WTC11 (cell line): ENCODE measurements around the gene APPBP2. TPM values are rescaled to one million over a fixed set of nuclear protein-coding genes. Genes with fewer than 3 reads are reported as not detected.
A peak's percentile ranks its signal among the peaks of the same experiment; 100 is the strongest.

ENCODE experiments used
- ATAC-seq: fragments of 200-7000 bp; cut with Tn5 transposase; 2 replicates; pipeline ENCODE4 v1.10.0; 2021; ENCODE audit warnings: mild to moderate bottlenecking, moderate library complexity
- CTCF ChIA-PET: fragments of 300-600 bp; sonication (Branson Sonifier 250); formaldehyde crosslinking; loops from one replicate; lab custom pipeline; 2021; ENCODE audit warnings: antibody characterized with exemption; lab: Charles Lee
- POLR2A ChIA-PET: fragments of 350-600 bp; sonication (Branson Sonifier 250); formaldehyde crosslinking; loops from one replicate; lab custom pipeline; 2021; ENCODE audit warnings: antibody characterized with exemption; lab: Charles Lee
- DNase-seq: peaks from one replicate; pipeline ENCODE4 v3.0.0; 2021; ENCODE audit warnings: low spot score
- H3K27ac Mint-ChIP-seq: 2 replicates; pipeline ENCODE4 v1.8.0; 2021; ENCODE audit warnings: mixed read lengths
- H3K27me3 Mint-ChIP-seq: 2 replicates; pipeline ENCODE4 v1.8.0; 2021; ENCODE audit warnings: low read depth, mild to moderate bottlenecking, moderate library complexity, mixed read lengths
- H3K36me3 Mint-ChIP-seq: 2 replicates; pipeline ENCODE4 v1.8.0; 2021; ENCODE audit warnings: mixed read lengths
- H3K4me1 Mint-ChIP-seq: 2 replicates; pipeline ENCODE4 v1.8.0; 2022; ENCODE audit warnings: mixed read lengths
- H3K4me3 Mint-ChIP-seq: 2 replicates; pipeline ENCODE4 v1.8.0; 2021; ENCODE audit warnings: mild to moderate bottlenecking, moderate library complexity, mixed read lengths
- H3K9me3 Mint-ChIP-seq: 2 replicates; pipeline ENCODE4 v1.8.0; 2021; ENCODE audit warnings: mixed read lengths
- AR ChIP-seq: fragments of 250-450 bp; sonication (Bioruptor Pico); IDR thresholded peaks from 2 replicates; pipeline ENCODE4 v1.9.0; 2021; ENCODE audit warnings: mild to moderate bottlenecking
- ATF3 ChIP-seq: sonication (generic); formaldehyde crosslinking; conservative IDR thresholded peaks from 2 replicates; pipeline ENCODE4 v1.8.1; 2022; ENCODE audit warnings: mild to moderate bottlenecking, missing genetic modification reagents
- ATF6 ChIP-seq: sonication (generic); formaldehyde crosslinking; IDR thresholded peaks from 2 replicates; pipeline ENCODE4 v1.8.1; 2023; ENCODE audit warnings: mild to moderate bottlenecking, missing genetic modification reagents
- CDX4 ChIP-seq: fragments of 250-450 bp; sonication (Bioruptor Pico); IDR thresholded peaks from 2 replicates; pipeline ENCODE4 v1.9.0; 2021; ENCODE audit warnings: moderate library complexity, mild to moderate bottlenecking, inconsistent platforms, borderline replicate concordance
- ELF4 ChIP-seq: sonication (generic); formaldehyde crosslinking; IDR thresholded peaks from 2 replicates; pipeline ENCODE4 v1.8.1; 2022; ENCODE audit warnings: low read depth, mild to moderate bottlenecking, moderate library complexity, missing genetic modification reagents
- GABPB1 ChIP-seq: sonication (generic); formaldehyde crosslinking; IDR thresholded peaks from 2 replicates; pipeline ENCODE4 v1.8.1; 2023; ENCODE audit warnings: mild to moderate bottlenecking, missing genetic modification reagents
- GTF2I ChIP-seq: fragments of 250-450 bp; sonication (Bioruptor Pico); conservative IDR thresholded peaks from 2 replicates; pipeline ENCODE4 v1.4.0; 2021; ENCODE audit warnings: mild to moderate bottlenecking
- NFYB ChIP-seq: sonication (generic); formaldehyde crosslinking; conservative IDR thresholded peaks from 2 replicates; pipeline ENCODE4 v1.8.0; 2022; ENCODE audit warnings: low read depth, missing genetic modification reagents
- NR1H2 ChIP-seq: sonication (generic); formaldehyde crosslinking; IDR thresholded peaks from 2 replicates; pipeline ENCODE4 v1.9.0; 2021; ENCODE audit warnings: mild to moderate bottlenecking, moderate library complexity, missing genetic modification reagents
- NR2C2 ChIP-seq: sonication (generic); formaldehyde crosslinking; IDR thresholded peaks from 2 replicates; pipeline ENCODE4 v1.8.0; 2022; ENCODE audit warnings: mild to moderate bottlenecking, missing genetic modification reagents
- OVOL2 ChIP-seq: fragments of 250-450 bp; sonication (Bioruptor Pico); IDR thresholded peaks from 2 replicates; pipeline ENCODE4 v1.9.0; 2021; ENCODE audit warnings: mild to moderate bottlenecking, borderline replicate concordance
- RELA ChIP-seq: sonication (generic); formaldehyde crosslinking; IDR thresholded peaks from 2 replicates; pipeline ENCODE4 v1.8.1; 2022; ENCODE audit warnings: missing genetic modification reagents, mild to moderate bottlenecking, borderline replicate concordance
- SMAD3 ChIP-seq: sonication (generic); formaldehyde crosslinking; IDR thresholded peaks from 2 replicates; pipeline ENCODE4 v1.8.0; 2022; ENCODE audit warnings: missing genetic modification reagents, mild to moderate bottlenecking, borderline replicate concordance
- SMAD4 ChIP-seq: sonication (generic); formaldehyde crosslinking; IDR thresholded peaks from 2 replicates; pipeline ENCODE4 v1.8.0; 2022; ENCODE audit warnings: mild to moderate bottlenecking, missing genetic modification reagents
- TCF7 ChIP-seq: sonication (generic); formaldehyde crosslinking; IDR thresholded peaks from 2 replicates; pipeline ENCODE4 v1.8.0; 2022; ENCODE audit warnings: mild to moderate bottlenecking, low read depth, missing genetic modification reagents, moderate library complexity
- TEAD1 ChIP-seq: sonication (generic); formaldehyde crosslinking; IDR thresholded peaks from 2 replicates; pipeline ENCODE4 v1.8.0; 2022; ENCODE audit warnings: mild to moderate bottlenecking, missing genetic modification reagents
- ZBTB21 ChIP-seq: sonication (generic); formaldehyde crosslinking; IDR thresholded peaks from 2 replicates; pipeline ENCODE4 v1.8.1; 2023; ENCODE audit warnings: mild to moderate bottlenecking, missing genetic modification reagents, borderline replicate concordance
- ZNF121 ChIP-seq: sonication (generic); formaldehyde crosslinking; IDR thresholded peaks from 2 replicates; pipeline ENCODE4 v1.8.0; 2023; ENCODE audit warnings: missing genetic modification reagents
- ZNF416 ChIP-seq: fragments of 250-450 bp; sonication (Bioruptor Pico); IDR thresholded peaks from 2 replicates; pipeline ENCODE4 v1.9.0; 2021; ENCODE audit warnings: mild to moderate bottlenecking, inconsistent platforms
- total RNA-seq: library from RNA; stranded (reverse); gene quantifications from 3 replicates; pipeline ENCODE4 v1.2.3, GENCODE V29; 2021
- TF ChIP-seq, protein P1 (sequence below): fragments of 250-450 bp; sonication (Bioruptor Pico); conservative IDR thresholded peaks from 2 replicates; pipeline ENCODE4 v1.9.0; 2021; ENCODE audit warnings: mild to moderate bottlenecking
- TF ChIP-seq, protein P2 (sequence below): sonication (generic); formaldehyde crosslinking; IDR thresholded peaks from 2 replicates; pipeline ENCODE4 v1.8.1; 2023; ENCODE audit warnings: mild to moderate bottlenecking, missing genetic modification reagents

APPBP2 gene
- total RNA-seq, 1 experiment from 2014 or later, result 15.3 TPM

GRCh38 chr17:60510723-60511122, 15.3 kb downstream of the APPBP2 start (continued):
- TF ChIP-seq TCF7 (CRISPR knock-in tag), result no peak
- no peak for TF ChIP-seq ELF4 (CRISPR knock-in tag)

GRCh38 chr17:60510031-60510430, 16.0 kb downstream of the APPBP2 start:
- ChIA-PET CTCF (no interaction called here), POLR2A (no interaction called here)
- no peak for ATAC-seq
- Mint-ChIP-seq H3K27me3 (no peaks in the 10 kb centered on the region), H3K4me3 (no peak overlapping the region), H3K27ac (no peak overlapping the region), H3K4me1 (peaks cover 4% of the 10 kb centered on the region), H3K9me3 (no peaks in the 10 kb centered on the region), H3K36me3 (peaks cover 18% of the 10 kb centered on the region)
- TF ChIP-seq ZNF121 (CRISPR knock-in tag), result peak; percentile 62; the same call in 1 of the 2 replicates
- no peak for TF ChIP-seq CDX4 (CRISPR knock-in tag)
- no peak for TF ChIP-seq RELA (CRISPR knock-in tag)
- no peak for TF ChIP-seq TEAD1 (CRISPR knock-in tag)
- no peak for DNase-seq

GRCh38 chr17:60508384-60508980, 17.6 kb downstream of the APPBP2 start:
- CTCF ChIA-PET, result no interaction called here
- no peaks in the 10 kb centered on the region for H3K9me3 Mint-ChIP-seq
- no peak for TF ChIP-seq SMAD4
- TF ChIP-seq ATF6 (CRISPR knock-in tag), result no peak
- TF ChIP-seq GABPB1 (CRISPR knock-in tag), result no peak
- no peak for TF ChIP-seq ZBTB21 (CRISPR knock-in tag)
- TF ChIP-seq, protein P1, sequence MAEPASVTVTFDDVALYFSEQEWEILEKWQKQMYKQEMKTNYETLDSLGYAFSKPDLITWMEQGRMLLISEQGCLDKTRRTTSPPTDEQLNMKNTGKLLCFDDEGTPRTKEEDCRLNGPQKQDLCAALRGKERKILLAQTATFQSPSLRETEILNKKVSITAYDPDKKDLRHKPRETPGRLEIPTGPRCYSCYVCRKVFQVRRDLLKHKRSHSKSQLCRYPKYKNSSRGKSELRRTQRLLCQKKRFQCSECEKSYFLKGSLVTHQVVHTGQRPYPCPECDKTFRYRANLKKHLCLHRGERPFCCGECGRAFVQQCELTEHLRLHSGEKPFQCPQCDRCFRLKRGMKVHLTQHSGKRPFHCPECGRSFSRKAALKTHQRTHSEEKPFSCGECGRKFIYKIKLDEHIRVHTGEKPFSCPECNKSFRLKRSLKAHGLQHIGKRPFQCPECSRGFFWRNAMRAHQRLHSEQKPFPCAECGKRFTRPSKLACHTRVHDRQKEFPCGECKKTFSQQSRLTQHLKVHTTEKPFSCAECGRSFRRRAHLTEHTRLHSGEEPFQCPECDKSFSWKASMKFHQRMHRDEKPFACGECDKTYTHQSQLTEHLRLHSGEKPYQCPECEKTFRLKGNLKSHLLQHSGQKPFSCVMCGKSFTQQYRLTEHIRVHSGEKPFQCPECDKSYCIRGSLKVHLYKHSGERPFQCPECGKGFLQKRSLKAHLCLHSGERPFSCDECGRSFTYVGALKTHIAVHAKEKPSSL (CRISPR knock-in tag), result no peak
- ATAC-seq, result no peak
- POLR2A ChIA-PET, result no interaction called here
- peaks cover 4% of the 10 kb centered on the region for H3K4me1 Mint-ChIP-seq
- H3K36me3 Mint-ChIP-seq, result peaks cover 9% of the 10 kb centered on the region
- DNase-seq, result no peak
- H3K27me3 Mint-ChIP-seq, result no peaks in the 10 kb centered on the region
- H3K27ac Mint-ChIP-seq, result peak overlapping the region; percentile 73
- H3K4me3 Mint-ChIP-seq, result no peak overlapping the region

DNA sequence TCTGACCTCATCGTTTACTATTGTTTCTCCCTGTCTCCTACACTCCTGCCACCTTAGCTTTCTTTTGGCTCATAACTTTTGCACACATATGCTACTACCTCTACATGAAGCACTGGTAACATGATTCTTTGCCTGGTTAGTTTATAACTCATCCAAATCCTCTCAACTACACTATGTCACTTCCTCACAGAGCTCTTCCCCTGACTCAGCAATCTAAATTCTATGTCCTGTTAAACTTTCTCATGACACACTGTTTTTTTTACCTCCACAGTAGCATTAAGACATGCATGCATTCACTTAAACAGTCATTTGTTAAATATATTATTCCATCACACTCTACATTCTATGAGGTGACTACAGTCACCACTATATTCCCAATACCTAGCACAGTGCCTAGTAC, 19.7 kb downstream of the APPBP2 start:
- POLR2A ChIA-PET, result no interaction called here
- no peaks in the 10 kb centered on the region for H3K9me3 Mint-ChIP-seq
- H3K36me3 Mint-ChIP-seq, result peaks cover 4% of the 10 kb centered on the region; the same call in 1 of the 2 replicates
- H3K27ac Mint-ChIP-seq, result peak overlapping the region; percentile 94
- peaks cover 4% of the 10 kb centered on the region for H3K4me1 Mint-ChIP-seq
- DNase-seq (no peak), ATAC-seq (no peak)
- no peak overlapping the region for H3K4me3 Mint-ChIP-seq
- CTCF ChIA-PET, result interaction anchor here (0.5 to 0.6 kb wide), 2 partner anchors 88 to 115 kb away, joined by 3 to 5 read pairs; no protein-coding TSS in a partner anchor
- H3K27me3 Mint-ChIP-seq, result no peaks in the 10 kb centered on the region
- TF ChIP-seq ATF3 (no peak), NR1H2 (no peak), ZNF416 (CRISPR knock-in tag) (no peak), SMAD3 (no peak), AR (CRISPR knock-in tag) (no peak), GTF2I (no peak), RELA (CRISPR knock-in tag) (no peak), NR2C2 (CRISPR knock-in tag) (no peak), OVOL2 (CRISPR knock-in tag) (no peak), ELF4 (CRISPR knock-in tag) (no peak), NFYB (CRISPR knock-in tag) (no peak)
- TF ChIP-seq, protein P2, sequence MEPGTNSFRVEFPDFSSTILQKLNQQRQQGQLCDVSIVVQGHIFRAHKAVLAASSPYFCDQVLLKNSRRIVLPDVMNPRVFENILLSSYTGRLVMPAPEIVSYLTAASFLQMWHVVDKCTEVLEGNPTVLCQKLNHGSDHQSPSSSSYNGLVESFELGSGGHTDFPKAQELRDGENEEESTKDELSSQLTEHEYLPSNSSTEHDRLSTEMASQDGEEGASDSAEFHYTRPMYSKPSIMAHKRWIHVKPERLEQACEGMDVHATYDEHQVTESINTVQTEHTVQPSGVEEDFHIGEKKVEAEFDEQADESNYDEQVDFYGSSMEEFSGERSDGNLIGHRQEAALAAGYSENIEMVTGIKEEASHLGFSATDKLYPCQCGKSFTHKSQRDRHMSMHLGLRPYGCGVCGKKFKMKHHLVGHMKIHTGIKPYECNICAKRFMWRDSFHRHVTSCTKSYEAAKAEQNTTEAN (CRISPR knock-in tag), result no peak
